GM21737 (cell line): ENCODE measurements around the gene MYH2.
"Not testable (repeated sequence)": the region's sequence is repeated elsewhere in the genome, so short reads cannot be mapped to it uniquely, and the experiment has no call there.

ENCODE experiments used
- ATAC-seq: cut with Tn5 transposase; IDR thresholded peaks from one replicate; pipeline ENCODE4 v1.9.1; 2021; ENCODE audit warnings: mild to moderate bottlenecking, moderate library complexity; ENCODE audit not compliant: unreplicated experiment

Gene MYH2

DNA sequence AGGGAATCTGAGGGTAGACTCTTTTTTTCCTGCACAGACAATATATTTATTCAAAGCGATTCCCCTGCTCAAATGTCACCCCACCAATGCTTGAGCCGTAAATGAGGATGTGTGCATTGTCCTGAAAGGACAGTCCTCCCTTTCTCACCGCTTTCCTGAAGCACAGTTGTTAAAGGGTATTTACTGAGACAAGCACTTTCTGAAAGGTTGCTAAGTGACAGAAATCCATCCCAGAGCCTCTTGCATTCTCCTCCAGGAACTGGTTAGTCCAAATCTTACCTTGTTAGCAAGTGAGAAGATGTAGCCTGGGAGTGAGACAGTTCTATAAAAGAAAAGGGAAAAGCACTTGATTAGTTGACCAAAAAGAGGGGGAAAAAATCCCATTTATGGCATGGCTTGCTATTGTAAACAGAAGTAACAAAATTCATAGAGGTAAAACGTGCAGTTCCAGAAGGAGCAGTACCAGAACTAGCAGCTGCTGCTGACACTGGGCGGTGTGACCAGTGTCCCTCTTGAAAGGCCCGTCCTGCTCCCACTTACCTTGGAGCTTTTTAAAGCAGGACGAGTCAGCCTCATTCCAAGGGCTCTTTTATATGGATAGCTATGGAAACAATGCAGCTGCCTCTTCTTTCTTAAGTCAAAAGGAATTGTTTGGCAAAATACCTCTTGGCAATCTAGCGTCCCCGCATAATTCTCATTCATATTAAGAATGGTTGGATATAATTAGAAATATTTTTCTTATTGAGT is at the start of gene MYH2:
TSS of gene MYH2 (minus strand) at position 563 of the 747 bp plus-strand sequence. CDS start 1,738 bp downstream, outside the sequence.
- ATAC-seq = no peak

DNA sequence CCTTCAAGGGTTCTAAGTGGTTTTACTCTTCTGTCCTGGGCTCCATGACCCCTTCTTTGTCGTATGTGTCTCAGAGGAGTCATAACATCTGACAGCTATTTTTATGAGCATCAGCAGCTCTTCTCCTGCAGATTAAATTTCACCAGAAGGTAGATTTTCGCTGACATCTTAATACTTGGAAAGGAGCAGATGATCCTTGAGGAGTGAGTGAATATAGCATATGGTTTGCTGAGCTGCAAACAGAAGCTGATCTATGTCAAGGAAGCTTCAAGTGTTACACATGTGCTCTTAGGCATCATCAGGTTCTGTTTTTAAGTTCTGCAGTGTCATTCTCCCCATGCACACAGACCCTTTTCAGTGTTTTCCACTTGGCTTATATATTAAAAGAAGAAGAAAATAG is 49.2 kb upstream of the MYH2 start:
- ATAC-seq = no peak

DNA sequence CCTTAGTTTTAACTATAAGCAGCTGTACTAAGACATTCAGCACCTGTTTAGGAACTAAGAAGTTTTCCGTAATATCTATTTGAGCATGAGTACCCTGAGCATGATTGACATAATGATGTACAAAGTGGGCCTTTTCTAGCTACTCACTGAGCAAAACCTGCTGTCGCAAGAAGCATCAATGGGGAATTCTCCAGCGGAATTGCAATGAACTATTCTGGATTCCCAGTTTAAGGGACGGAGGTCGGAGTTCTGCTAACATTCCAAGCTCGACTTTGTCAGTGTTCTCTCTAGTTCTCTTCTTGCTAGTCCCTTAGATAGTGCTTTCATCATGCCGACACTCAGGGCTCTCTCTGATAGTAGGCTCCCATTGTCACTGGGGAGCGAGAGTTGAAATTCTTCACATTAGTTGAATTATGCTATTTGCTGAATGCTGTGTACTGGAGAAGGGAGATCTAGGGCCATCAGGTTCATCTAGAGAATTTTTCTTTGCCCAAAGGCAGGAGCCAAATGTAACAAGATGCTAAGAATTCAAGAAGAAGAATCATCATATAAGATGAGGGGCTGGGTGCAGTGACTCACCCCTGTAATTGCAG is 40.2 kb upstream of the MYH2 start:
- ATAC-seq = no peak

DNA sequence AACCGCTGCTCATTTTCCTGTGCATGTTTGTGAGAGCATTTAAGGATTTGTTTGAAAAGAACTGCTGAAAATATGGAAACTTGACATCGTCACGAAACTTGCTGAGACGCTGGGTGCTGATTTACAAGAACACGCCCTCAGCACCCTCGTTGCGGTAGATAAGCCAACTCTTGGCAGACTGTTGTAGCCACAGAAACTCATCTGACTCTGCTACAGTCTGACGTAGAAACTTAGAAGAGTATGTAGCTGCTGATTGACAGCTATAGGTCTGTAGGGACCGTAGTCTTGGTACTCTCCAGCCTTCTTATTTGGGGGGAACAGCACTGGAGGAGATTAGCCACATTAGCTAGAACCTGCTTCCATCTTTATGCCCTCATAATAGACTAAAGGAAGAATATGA is 36.1 kb upstream of the MYH2 start:
- ATAC-seq = no peak

DNA sequence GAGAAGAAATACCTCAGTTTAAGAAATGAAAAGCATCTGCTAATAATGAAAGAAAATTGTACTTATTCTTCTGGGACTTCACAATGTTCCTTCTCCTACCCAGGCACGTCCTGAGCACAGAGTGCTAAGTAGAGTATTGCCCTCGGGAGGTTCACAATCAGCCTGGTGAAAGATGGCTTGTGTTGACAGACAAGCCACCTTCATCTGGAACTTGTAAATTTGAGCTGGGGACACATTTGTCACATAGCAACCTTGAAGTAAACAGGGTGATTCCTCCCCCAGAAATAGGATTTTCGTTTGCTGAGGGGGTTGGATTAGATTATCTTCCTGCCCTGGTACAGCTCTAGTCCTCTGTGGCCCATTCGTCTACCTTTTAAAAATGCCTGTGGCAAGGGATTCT is 34.4 kb upstream of the MYH2 start:
- ATAC-seq = no peak

DNA sequence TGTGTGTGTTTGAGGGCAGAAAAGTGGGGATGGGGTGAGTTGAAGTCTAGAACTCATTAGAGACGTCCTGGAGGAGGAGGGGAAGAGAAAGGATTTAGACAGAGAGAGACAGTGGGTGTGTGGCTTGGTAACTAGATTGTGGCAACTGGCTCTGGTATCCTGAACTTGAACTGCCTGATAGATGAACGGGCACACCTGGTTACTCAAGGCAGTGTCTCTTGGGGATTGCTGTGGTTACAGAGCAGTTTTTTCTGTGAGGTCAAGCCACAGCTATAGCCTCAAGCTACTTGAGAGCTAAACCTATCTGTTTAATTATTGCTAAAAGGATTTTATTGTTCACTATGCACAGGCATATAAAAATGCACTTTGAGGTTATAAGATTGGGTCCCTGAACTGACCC is 29.8 kb upstream of the MYH2 start:
- ATAC-seq = peak; percentile 64

DNA sequence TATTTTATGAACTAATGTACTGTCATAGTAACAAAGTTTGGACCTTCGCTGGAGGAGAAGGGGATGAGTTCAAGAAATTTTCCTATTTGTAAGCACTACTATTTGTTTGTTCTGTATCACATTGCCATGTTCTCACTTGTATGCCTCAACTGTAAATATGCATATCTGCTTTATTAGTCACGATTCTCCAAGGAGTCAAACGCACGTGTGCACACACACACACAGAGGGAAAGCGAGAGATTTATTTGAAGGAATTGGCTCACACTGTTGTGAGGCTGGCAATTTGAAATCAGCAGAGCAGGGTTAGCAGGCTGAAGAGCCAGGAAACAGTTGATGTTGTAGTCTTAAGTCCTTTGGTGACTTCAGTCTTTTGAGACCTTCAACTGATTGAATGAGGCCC is 24.9 kb upstream of the MYH2 start:
- ATAC-seq = no peak

DNA sequence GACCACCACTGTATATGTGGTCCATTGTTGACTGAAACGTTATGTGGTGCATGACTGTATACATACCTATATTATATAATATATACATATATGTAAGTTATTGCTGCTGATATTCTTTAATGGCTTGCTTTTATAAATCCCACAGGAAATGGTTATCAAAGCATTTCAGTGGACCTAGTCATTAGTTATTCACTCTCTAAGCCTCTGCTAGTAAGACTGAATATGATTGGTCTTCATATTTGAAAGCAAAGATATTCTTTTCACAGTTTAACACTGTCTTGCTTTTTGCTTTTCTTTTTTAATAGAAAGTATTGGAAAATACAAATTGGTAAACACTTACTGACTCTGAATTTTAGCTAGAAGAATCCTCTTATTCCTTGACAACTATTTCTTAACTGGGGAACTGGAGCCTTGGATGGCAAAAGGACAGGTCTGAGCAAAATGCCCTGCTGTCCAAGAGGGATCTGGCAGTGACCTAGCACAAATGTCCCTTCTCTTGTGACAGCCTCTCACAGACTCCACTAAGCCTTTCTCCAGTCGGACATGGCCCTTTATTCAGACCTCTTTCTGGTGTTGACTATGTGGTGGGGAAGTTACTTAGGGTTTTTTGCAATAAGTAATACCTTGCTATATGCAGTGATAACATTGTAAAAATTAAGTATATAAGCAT is 14.7 kb upstream of the MYH2 start:
- no peak for ATAC-seq

DNA sequence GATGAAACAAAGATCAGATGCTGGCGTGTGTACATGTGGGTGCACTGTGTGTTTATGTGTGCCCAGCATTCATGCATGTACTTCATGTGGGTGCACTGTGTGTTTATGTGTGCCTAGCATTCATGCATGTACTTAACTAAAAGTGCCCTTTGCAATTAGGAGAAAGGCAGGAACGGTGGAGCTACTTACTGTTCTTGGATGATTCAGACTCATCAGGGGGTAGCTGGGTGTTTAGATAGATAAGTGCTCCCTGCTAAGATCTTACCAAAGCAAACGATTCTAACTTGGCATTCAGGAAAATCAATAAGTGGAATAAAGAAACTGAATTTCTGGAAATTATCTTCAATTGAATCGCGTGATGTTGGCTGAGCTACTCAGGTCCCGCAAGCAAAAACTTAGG is 8.6 kb upstream of the MYH2 start:
- ATAC-seq = no peak

DNA sequence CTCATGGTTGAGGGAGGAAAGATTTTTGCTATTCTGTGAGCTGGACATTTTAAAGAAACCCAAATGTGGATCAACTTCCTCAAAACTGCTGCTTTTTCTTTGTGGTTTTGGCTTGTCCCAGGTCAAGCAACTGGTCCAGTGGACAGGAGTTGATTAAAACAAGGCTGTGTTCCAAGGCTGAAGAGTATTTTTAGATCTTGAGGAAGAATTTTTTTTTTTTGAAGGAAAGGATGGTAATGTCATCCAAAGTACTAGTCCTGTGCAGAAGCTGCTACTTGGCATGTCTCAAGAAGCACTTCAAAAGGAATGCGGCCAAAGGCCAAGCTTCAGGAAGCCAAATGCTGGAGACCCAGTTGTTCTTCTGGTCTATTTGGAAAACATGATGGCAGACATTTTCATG is 8.0 kb upstream of the MYH2 start:
- ATAC-seq = no peak

DNA sequence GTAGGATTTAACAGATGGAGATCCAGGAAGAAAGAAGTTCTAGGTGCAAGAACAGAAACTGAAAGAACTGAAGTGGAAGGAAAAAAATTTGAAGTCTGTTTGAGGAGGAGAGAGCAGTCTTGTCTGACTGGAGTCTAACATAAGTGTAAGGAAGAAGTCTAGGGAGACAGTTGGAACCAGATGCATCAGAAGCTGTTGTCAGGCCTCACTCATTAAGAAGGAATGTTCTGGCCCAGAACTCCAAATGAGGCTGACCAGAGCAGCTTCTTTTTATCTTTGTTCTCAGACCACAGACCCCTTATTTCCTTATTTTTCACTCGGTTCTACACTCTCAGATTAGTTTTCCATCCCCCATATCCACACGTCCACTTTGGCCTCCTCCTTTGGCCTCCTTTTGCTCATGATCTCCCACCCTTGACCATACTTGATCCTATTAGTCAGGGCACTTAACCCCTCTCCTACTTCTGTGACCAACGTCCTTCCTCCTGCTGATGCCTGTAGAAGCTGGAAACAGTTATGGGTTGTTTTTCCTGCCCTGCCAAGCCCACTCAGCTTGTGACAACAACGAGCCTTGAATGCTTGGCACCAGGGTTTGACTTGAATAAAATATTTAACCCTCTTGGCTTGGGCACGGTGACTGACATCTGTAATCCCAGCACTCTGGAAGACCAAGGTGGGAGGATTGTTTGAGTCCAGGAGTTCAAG is 7.0 kb upstream of the MYH2 start:
- ATAC-seq = no peak

DNA sequence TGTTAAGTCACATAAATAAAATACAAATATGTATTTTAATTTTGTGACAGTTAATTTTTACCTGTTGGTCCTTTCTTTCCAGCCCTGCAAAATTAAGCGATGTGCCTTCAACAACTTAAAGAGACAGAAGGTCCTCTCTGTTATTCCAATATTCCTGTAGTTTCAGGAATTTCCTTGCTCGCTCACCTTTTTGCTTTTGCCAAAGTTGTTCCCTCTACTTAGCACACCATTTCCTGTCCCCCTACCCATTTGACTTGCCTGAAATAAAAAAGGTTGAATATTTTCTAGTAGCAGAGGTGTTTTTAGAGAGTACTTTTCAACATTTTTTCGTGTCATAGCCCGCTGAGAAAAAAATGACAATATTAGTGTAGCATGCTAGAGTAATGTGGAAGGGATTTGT is 556 bp upstream of the MYH2 start:
- no peak for ATAC-seq

DNA sequence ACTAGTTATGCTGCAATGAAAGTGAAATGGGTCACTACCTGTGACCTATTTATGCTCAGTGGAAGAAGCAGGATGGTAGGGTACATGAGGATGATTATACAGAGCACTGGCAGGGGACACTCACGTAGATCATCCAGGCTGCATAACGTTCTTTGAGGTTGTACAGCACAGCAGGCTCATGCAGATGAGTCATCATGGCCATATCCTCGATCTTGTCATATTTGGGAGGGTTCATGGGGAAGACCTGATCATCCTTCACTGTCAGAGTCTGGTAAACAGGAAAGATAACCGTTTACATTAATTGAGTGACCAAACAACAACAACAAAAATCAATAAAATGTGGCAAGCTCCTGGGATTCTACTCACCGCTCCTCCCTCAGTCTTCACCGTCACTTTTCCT is 2.1 kb downstream of the MYH2 start:
- ATAC-seq = no peak

DNA sequence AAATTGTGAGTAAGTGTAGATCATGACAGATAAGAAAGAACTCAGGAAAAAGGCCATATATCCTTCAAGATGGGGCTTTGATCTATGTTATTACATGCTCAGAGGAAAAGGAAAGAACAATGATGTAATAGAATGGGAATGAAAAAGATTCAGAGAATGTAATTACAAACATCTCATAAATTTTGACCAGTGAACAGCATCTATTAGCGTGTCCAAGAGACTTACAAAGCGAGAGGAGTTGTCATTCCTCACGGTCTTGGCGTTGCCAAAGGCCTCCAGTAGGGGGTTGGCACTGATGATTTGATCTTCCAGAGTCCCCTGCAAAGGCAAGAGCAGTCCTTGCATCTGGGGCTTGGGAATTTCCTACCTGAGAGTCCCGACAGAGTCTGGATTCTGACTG is 6.0 kb downstream of the MYH2 start:
- not testable (repeated sequence) for ATAC-seq

DNA sequence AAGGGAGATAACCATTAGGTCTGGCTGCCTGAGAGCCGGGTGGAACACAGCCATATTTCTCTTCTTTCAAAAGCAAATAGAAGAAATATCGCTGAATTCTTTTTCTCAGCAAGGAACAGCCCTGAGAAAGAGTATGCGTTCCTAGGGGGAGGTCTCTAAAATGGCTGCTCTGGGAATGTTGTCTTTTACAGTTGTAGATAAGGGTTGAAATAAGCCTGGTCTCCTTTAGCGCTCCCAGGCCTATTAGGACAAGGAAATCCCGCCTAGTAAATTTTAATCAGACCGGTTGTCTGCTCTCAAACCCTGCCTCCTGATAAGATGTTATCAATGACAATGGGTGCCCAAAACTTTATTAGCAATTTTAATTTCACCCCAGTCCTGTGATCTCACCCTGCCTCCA is 8.3 kb downstream of the MYH2 start:
- ATAC-seq = not testable (repeated sequence)

DNA sequence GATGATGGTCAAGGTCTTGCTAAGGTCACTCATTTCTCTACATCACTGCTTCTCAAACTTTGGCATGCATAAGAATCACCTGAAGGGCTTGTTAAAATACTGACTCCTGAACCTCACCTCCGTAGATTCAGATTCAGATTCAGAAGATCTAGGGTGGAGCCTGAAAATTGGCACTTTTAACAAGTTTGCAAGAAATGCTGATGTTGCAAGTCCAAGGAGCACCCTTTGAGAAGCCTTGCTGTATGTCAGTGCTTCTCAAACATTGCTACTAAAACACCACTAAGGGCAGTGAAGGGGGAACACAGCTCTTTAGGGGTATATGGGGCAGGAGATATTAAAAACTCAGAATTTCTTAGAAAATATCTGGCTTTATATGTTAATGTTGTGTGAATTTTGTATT is 17.4 kb downstream of the MYH2 start:
- no peak for ATAC-seq

DNA sequence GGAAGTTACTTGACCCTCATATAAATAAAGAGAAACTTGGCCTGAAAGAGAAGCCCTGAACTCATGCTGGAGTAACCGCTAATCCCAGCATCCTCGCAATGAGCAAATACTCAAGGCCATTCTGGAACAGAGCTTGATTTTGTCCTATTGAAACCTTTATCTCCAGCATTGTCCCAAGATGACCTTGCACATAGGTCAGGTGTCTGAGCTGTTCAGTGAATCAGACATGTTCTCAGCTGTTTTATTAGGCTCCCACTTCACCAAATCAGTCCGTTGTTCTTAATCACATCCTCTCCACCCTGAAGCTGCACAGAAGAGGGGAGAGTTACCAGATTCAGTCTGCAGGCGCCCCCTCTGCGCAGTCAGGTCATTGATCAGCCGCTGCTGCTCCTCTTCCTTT is 22.0 kb downstream of the MYH2 start:
- no peak for ATAC-seq

DNA sequence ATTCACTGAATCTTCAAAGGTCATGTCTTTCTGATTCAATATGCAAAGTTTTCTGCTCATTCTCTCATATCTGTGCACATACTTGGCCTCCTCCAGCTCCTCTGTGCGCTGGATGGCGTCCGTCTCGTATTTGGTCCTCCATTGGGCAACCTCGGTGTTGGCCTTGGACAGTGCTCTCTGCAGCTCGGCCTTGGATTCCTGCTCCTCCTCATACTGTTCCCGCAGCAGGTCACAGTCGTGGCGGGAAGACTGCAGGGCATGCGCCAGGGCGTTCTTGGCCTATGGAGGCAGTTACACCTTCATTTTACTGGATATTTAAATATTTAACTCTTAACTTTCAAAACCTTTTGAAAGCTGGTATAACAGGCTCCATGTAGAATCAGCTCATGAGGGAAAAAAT is 22.9 kb downstream of the MYH2 start:
- no peak for ATAC-seq

DNA sequence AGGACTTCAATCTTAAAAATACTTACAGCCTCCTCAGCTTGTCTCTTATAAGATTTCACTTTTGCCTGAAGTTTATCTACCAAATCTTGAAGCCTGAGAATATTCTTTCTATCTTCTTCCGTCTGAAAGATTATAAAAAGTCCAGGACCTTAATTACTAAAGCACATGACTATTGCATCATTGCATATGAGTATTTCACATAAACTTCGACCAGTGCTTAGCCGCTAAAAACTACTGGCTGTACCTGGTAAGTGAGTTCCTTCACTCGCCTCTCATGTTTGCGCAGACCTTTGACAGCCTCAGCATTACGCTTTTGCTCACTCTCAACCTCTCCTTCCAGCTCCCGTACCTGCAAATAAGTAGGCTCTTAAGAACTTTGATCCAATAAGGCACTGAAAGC is 26.4 kb downstream of the MYH2 start:
- no peak for ATAC-seq

DNA sequence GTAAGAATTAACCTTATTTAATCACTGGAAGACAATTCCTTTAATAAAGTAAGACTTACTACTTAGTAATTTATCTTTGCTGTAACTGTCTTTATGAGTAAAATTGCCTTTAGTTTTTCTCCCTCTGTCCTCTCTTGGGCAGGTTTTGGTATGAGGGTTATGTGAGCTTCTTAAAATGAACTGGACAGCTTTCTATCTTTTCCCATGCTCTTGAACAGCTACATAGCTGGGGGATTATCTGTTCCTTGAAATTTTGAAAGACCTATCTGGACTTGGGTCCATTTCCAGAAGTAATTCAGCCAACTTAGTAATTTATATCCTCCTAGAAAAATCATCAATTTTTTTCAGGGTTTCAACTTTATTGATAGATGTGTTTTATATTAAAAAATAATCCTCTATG is 27.5 kb downstream of the MYH2 start:
- no peak for ATAC-seq

DNA sequence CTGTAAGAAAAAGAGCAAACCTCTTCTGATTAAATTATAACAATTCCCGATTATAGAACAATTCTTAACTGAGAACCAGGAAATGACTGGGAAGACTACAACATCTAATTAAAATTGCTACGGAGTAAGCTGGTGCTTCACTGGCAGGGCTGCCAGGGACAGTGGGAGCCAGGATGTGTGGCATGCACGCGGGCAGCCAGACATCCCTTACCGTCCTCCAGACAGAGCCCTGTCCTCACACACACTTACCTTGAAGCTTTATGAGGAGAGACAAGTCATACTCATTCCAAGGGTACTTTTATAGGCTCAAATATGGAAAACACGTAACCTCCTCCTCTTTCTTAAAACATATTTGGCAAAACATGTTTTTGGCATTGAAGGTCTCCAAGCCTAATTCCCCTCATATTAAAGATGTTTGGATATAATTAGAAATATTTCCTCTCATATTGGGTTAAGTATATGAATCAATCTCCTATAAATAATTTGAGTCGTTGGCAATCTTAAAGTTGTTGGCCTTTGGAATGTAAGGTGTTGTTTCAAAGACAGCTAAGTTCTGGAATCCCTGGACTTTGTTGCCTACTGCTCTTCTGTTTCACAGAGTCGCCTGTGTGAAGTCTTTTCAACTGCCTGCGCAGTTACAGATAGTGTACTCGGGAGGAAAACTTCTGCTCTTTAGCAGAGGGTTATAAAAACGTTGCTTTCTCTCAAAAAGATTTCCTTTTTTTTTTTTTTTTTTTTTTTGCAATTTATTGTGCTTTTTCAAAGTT is 31.0 kb downstream of the MYH2 start, which contains the start of gene MYH1:
TSS of gene MYH1 (minus strand) at position 272 of the 767 bp plus-strand sequence. CDS start 1,900 bp downstream, outside the sequence.
- no peak for ATAC-seq
